Osteoblast (primary cell): Measurements from ENCODE around the gene P4HA1. TPM values are rescaled to one million over a fixed set of nuclear protein-coding genes. Genes with fewer than 3 reads are reported as not detected.

Source experiments
- DNase-seq: peaks from one replicate; pipeline ENCODE4 v3.0.0; 2011; ENCODE audit warnings: low spot score, mixed read lengths; ENCODE audit not compliant: insufficient read length; ENCODE audit errors: missing footprints
- H2AFZ ChIP-seq: 2 replicates; pipeline ENCODE4 v1.6.0; 2011; ENCODE audit warnings: mild to moderate bottlenecking, low read length
- H3K27ac ChIP-seq: 2 replicates; pipeline ENCODE4 v1.5.1; 2011; ENCODE audit warnings: mild to moderate bottlenecking, low read depth, low read length, moderate library complexity
- H3K27me3 ChIP-seq: 2 replicates; pipeline ENCODE4 v1.6.0; 2012; ENCODE audit warnings: mild to moderate bottlenecking, control low read depth, inconsistent platforms, low read length, moderate library complexity; ENCODE audit not compliant: insufficient read depth
- H3K36me3 ChIP-seq: 2 replicates; pipeline ENCODE4 v1.5.1; 2011; ENCODE audit warnings: mild to moderate bottlenecking, low read length, control low read depth, moderate library complexity; ENCODE audit not compliant: insufficient read depth
- H3K4me1 ChIP-seq: 2 replicates; pipeline ENCODE4 v1.5.1; 2011; ENCODE audit warnings: mild to moderate bottlenecking, low read length, control low read depth, moderate library complexity; ENCODE audit not compliant: insufficient read depth
- H3K4me2 ChIP-seq: 2 replicates; pipeline ENCODE4 v1.6.0; 2011; ENCODE audit warnings: mild to moderate bottlenecking, low read length; ENCODE audit not compliant: insufficient read depth
- H3K4me3 ChIP-seq: fragments of 200-600 bp; sonication (generic); 3 replicates; pipeline ENCODE4 v1.5.1; 2012; ENCODE audit warnings: mild to moderate bottlenecking, low read length, inconsistent platforms; ENCODE audit not compliant: insufficient read depth
- H3K79me2 ChIP-seq: 2 replicates; pipeline ENCODE4 v1.6.0; 2012; ENCODE audit warnings: mild to moderate bottlenecking, low read length, control low read depth, inconsistent platforms; ENCODE audit not compliant: insufficient read depth
- H3K9me3 ChIP-seq: 2 replicates; pipeline ENCODE4 v1.5.1; 2011; ENCODE audit warnings: low read depth, low read length, control low read depth
- H4K20me1 ChIP-seq: 2 replicates; pipeline ENCODE4 v1.6.0; 2012; ENCODE audit warnings: mild to moderate bottlenecking, low read length, control low read depth; ENCODE audit not compliant: insufficient read depth
- total RNA-seq: library from RNA; depleted of rRNA; stranded (reverse); fragments of >200 nt; gene quantifications from 2 replicates; pipeline ENCODE4 v1.2.3, GENCODE V29; 2012
- TF ChIP-seq, protein P1 (sequence below): IDR thresholded peaks from 2 replicates; pipeline ENCODE4 v1.5.1; 2011; ENCODE audit warnings: mild to moderate bottlenecking, low read depth, low read length, moderate library complexity; ENCODE audit errors: extremely low read depth

P4HA1 gene
- total RNA-seq, 1 donor, result 220 TPM

DNA sequence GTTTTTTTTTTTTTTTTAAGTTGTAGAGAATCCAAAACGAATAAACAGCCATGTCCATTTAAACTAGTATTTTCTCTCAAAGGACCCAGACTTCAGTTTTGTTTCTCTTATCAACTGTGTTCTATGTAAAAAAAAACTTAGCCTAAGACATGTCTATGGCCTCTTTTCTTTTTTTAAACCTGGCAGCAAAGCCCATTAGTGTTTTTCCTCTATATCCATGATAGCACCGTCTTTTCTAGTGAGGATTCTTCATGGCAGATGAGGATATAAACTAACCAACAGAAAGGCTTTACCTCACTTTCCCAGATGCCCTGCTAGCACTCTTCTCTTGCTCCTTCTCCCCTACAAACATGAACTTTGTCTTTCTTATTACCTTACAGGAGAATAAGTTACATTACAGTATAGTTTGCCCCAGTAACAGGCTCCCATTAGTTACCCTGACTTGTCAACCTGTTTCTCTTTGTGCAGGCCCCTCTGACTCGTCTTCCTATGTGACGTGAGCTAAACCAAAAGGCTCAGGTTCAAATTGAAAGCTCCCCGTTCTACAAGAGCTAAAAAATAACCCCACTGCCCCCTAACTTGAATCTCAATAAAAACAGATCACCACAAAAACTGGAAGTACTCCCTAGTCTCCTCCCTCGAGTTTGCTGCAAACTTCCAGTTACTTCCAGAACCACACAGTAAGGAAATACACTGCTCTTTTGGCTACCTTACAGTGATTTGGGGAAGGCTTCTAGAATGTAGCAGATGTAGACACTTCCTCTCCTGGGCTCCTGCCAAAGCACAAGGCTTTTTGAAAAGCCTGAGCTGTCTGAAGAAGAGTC, 20.1 kb downstream of the P4HA1 start:
- Histone ChIP-seq H3K9me3 (no peaks in the 10 kb centered on the region), H3K27me3 (no peaks in the 10 kb centered on the region), H3K4me3 (peak overlapping the region; percentile 52), H3K79me2 (peaks cover 47% of the 10 kb centered on the region), H3K4me1 (peaks cover 14% of the 10 kb centered on the region), H3K27ac (peak overlapping the region; percentile 52), H4K20me1 (no peaks in the 10 kb centered on the region), H3K36me3 (peaks cover 18% of the 10 kb centered on the region), H3K4me2 (peak overlapping the region; percentile 82), H2AFZ (peak overlapping the region; percentile 71)
- DNase-seq, result no peak
- TF ChIP-seq, protein P1, sequence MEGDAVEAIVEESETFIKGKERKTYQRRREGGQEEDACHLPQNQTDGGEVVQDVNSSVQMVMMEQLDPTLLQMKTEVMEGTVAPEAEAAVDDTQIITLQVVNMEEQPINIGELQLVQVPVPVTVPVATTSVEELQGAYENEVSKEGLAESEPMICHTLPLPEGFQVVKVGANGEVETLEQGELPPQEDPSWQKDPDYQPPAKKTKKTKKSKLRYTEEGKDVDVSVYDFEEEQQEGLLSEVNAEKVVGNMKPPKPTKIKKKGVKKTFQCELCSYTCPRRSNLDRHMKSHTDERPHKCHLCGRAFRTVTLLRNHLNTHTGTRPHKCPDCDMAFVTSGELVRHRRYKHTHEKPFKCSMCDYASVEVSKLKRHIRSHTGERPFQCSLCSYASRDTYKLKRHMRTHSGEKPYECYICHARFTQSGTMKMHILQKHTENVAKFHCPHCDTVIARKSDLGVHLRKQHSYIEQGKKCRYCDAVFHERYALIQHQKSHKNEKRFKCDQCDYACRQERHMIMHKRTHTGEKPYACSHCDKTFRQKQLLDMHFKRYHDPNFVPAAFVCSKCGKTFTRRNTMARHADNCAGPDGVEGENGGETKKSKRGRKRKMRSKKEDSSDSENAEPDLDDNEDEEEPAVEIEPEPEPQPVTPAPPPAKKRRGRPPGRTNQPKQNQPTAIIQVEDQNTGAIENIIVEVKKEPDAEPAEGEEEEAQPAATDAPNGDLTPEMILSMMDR, result no peak

DNA sequence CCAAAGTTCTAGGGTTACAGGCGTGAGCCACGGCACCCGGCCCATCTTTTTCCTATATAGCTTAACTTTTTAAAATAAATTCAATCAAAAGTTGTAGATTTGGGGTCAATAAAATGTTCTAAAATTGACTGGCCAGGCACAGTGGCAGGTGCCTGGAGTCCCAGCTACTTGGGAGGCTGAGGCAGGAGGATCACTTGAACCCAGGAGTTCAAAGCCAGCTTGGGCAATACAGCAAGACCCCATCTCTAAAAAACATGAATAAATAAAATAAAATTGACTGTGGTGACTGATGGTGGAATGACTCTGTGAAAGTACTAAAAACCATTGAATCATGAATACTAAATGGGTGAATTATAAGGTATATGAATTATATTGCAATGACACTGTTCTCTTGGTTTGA, 20.8 kb downstream of the P4HA1 start:
- peaks cover 23% of the 10 kb centered on the region for H3K36me3 ChIP-seq
- no peaks in the 10 kb centered on the region for H3K27me3 ChIP-seq
- peaks cover 14% of the 10 kb centered on the region for H3K4me1 ChIP-seq
- TF ChIP-seq, protein P1, result no peak
- peaks cover 44% of the 10 kb centered on the region for H3K79me2 ChIP-seq
- DNase-seq, result no peak
- no peak overlapping the region for H3K4me3 ChIP-seq
- H3K27ac ChIP-seq, result peak overlapping the region; percentile 52
- no peak overlapping the region for H3K4me2 ChIP-seq
- H3K9me3 ChIP-seq, result no peaks in the 10 kb centered on the region
- H2AFZ ChIP-seq, result no peak overlapping the region
- H4K20me1 ChIP-seq, result no peaks in the 10 kb centered on the region

GRCh38 chr10:73073627-73074026, 23.0 kb downstream of the P4HA1 start:
- no peaks in the 10 kb centered on the region for H4K20me1 ChIP-seq
- H3K4me2 ChIP-seq, result no peak overlapping the region
- TF ChIP-seq, protein P1, result no peak
- H3K36me3 ChIP-seq, result peaks cover 30% of the 10 kb centered on the region
- peaks cover 14% of the 10 kb centered on the region for H3K4me1 ChIP-seq
- H3K27ac ChIP-seq, result no peak overlapping the region
- H3K9me3 ChIP-seq, result no peaks in the 10 kb centered on the region
- H2AFZ ChIP-seq, result no peak overlapping the region
- H3K79me2 ChIP-seq, result peaks cover 28% of the 10 kb centered on the region
- H3K27me3 ChIP-seq, result no peaks in the 10 kb centered on the region
- DNase-seq, result no peak
- H3K4me3 ChIP-seq, result no peak overlapping the region

DNA sequence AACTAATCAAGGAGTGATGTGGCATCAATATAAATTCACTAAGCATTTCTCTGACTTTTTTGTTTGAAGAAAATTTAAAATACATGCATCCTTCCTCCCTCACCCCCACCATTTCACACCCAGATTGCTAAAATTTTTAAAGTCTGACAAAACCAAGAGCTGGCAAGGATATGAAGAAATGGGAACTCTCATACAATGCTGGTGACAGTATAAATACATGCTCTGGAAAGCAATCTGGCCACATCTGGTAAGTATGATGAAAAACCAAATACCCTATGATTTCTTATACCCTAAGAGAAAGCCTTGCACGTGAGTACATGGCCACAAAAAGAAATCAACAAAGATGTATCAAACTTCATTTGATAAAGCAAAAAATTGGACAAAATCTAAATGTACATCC, 31.2 kb downstream of the P4HA1 start:
- Histone ChIP-seq H3K4me1 (no peaks in the 10 kb centered on the region), H2AFZ (no peak overlapping the region), H3K4me2 (no peak overlapping the region), H3K27me3 (no peaks in the 10 kb centered on the region), H3K79me2 (no peaks in the 10 kb centered on the region), H3K9me3 (no peaks in the 10 kb centered on the region), H3K27ac (no peak overlapping the region), H4K20me1 (no peaks in the 10 kb centered on the region), H3K4me3 (no peak overlapping the region), H3K36me3 (peaks cover 30% of the 10 kb centered on the region)
- DNase-seq, result no peak
- TF ChIP-seq, protein P1, result no peak
